HG02642 (cell line): ENCODE measurements around the gene NOP58.
"Not testable (repeated sequence)": the region's sequence is repeated elsewhere in the genome, so short reads cannot be mapped to it uniquely, and the experiment has no call there.

Experiments
- ATAC-seq: cut with Tn5 transposase; IDR thresholded peaks from one replicate; pipeline ENCODE4 v1.9.1; 2021; ENCODE audit warnings: mild to moderate bottlenecking; ENCODE audit not compliant: unreplicated experiment, poor library complexity

The NOP58 gene

GRCh38 chr2:202290970-202291369 lies 25.4 kb downstream of the NOP58 start:
- ATAC-seq = no peak

GRCh38 chr2:202299712-202300111 lies 34.1 kb downstream of the NOP58 start:
- no peak for ATAC-seq

GRCh38 chr2:202306034-202306433 lies 40.5 kb downstream of the NOP58 start:
- no peak for ATAC-seq

GRCh38 chr2:202307690-202308089 lies 42.1 kb downstream of the NOP58 start:
- ATAC-seq = no peak

- no peak for ATAC-seq
Observed at GRCh38 chr2:202311823-202312388, 46.3 kb downstream of the NOP58 start.

- ATAC-seq = no peak
Observed at GRCh38 chr2:202314116-202314515, 48.6 kb downstream of the NOP58 start.

- no peak for ATAC-seq
Observed at GRCh38 chr2:202317080-202317857, 51.7 kb downstream of the NOP58 start.

- not testable (repeated sequence) for ATAC-seq
Observed at GRCh38 chr2:202320362-202320761, 54.8 kb downstream of the NOP58 start.

- ATAC-seq = no peak
Observed at GRCh38 chr2:202322435-202322834, 56.9 kb downstream of the NOP58 start.

GRCh38 chr2:202327858-202328257 lies 62.3 kb downstream of the NOP58 start:
- ATAC-seq = no peak

- ATAC-seq = no peak
Observed at GRCh38 chr2:202335791-202336467, 70.4 kb downstream of the NOP58 start.

GRCh38 chr2:202337151-202337550 lies 71.6 kb downstream of the NOP58 start:
- no peak for ATAC-seq

- ATAC-seq = no peak
Observed at GRCh38 chr2:202337706-202338346, 72.3 kb downstream of the NOP58 start.

GRCh38 chr2:202339071-202339870 lies 73.7 kb downstream of the NOP58 start:
- ATAC-seq = no peak

- ATAC-seq = no peak
Observed at GRCh38 chr2:202344178-202344577, 78.6 kb downstream of the NOP58 start.

- ATAC-seq = no peak
Observed at GRCh38 chr2:202346180-202346579, 80.6 kb downstream of the NOP58 start.
